ENCODE results near the gene SERP2.

DNA sequence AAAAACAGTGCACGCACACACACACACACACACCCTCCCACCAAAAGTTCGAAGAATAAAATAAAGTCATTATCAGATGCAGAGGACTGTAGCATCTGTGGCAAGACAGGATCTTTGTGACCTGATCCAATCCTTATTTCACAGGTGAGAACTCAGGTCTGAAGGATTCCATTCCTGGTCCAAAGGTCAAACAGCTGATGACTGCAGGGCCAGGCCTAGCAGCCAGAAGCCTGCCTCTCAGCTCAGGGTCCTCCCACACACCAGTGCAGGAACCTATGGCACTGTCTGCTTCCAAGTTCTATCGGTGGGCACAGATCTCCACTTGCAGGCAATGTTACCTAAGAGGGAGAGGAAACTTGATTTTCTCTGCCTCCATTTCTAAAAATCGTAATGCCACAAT lies 57.5 kb downstream of the SERP2 start:
- TF ChIP-seq EP300 (IDR thresholded peaks at IDR 0.05) (no peak), BHLHE40 (IDR thresholded peaks at IDR 0.05; ENCODE audit: low read depth, low read length) (no peak), KDM1A (IDR thresholded peaks at IDR 0.05; ENCODE audit: low read depth) (no peak), POLR2AphosphoS2 (conservative IDR thresholded peaks at IDR 0.05; ENCODE audit: low read length) (no peak), JUN (IDR thresholded peaks at IDR 0.05) (no peak), NFE2L2 (conservative IDR thresholded peaks at IDR 0.05; ENCODE audit: low read length) (no peak), POLR2A (IDR thresholded peaks at IDR 0.05; ENCODE audit: low read length) (no peak), FOSL2 (IDR thresholded peaks at IDR 0.05) (no peak), FOSL2 (CRISPR knock-in tag; IDR thresholded peaks at IDR 0.05) (no peak), RCOR1 (IDR thresholded peaks at IDR 0.05; ENCODE audit: low read depth, low read length) (no peak), RFX5 (IDR thresholded peaks at IDR 0.05) (no peak), MYC (IDR thresholded peaks at IDR 0.05; ENCODE audit: borderline replicate concordance, low read length) (no peak)
- TF ChIP-seq, protein P1, sequence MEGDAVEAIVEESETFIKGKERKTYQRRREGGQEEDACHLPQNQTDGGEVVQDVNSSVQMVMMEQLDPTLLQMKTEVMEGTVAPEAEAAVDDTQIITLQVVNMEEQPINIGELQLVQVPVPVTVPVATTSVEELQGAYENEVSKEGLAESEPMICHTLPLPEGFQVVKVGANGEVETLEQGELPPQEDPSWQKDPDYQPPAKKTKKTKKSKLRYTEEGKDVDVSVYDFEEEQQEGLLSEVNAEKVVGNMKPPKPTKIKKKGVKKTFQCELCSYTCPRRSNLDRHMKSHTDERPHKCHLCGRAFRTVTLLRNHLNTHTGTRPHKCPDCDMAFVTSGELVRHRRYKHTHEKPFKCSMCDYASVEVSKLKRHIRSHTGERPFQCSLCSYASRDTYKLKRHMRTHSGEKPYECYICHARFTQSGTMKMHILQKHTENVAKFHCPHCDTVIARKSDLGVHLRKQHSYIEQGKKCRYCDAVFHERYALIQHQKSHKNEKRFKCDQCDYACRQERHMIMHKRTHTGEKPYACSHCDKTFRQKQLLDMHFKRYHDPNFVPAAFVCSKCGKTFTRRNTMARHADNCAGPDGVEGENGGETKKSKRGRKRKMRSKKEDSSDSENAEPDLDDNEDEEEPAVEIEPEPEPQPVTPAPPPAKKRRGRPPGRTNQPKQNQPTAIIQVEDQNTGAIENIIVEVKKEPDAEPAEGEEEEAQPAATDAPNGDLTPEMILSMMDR (IDR thresholded peaks at IDR 0.05) = no peak
- TF ChIP-seq, protein P2, sequence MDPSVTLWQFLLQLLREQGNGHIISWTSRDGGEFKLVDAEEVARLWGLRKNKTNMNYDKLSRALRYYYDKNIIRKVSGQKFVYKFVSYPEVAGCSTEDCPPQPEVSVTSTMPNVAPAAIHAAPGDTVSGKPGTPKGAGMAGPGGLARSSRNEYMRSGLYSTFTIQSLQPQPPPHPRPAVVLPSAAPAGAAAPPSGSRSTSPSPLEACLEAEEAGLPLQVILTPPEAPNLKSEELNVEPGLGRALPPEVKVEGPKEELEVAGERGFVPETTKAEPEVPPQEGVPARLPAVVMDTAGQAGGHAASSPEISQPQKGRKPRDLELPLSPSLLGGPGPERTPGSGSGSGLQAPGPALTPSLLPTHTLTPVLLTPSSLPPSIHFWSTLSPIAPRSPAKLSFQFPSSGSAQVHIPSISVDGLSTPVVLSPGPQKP (IDR thresholded peaks at IDR 0.05; ENCODE audit: low read depth, low read length) = no peak

Data from A549 (cell line).